ENCODE results near the gene FAM210B.

GRCh38 chr20:56389807-56390206, 31.0 kb downstream of the FAM210B start:
- no peak for TF ChIP-seq USF2 (IDR thresholded peaks at IDR 0.05)
- no peak for TF ChIP-seq CTCF (IDR thresholded peaks at IDR 0.05)
- no peak for TF ChIP-seq POLR2A (IDR thresholded peaks at IDR 0.05; ENCODE audit: low read length)
- TF ChIP-seq RARB (CRISPR knock-in tag; IDR thresholded peaks at IDR 0.05) = no peak
